SW 1271 (cell line): ENCODE results near the gene CAPNS1.
"Not testable (repeated sequence)": the region's sequence is repeated elsewhere in the genome, so short reads cannot be mapped to it uniquely, and the experiment has no call there.

Experiments used
- DNase-seq, 2 experiments: peaks; one replicate each; lab custom pipeline; 2025; lab: John Stamatoyannopoulos, UW

Gene CAPNS1

DNA sequence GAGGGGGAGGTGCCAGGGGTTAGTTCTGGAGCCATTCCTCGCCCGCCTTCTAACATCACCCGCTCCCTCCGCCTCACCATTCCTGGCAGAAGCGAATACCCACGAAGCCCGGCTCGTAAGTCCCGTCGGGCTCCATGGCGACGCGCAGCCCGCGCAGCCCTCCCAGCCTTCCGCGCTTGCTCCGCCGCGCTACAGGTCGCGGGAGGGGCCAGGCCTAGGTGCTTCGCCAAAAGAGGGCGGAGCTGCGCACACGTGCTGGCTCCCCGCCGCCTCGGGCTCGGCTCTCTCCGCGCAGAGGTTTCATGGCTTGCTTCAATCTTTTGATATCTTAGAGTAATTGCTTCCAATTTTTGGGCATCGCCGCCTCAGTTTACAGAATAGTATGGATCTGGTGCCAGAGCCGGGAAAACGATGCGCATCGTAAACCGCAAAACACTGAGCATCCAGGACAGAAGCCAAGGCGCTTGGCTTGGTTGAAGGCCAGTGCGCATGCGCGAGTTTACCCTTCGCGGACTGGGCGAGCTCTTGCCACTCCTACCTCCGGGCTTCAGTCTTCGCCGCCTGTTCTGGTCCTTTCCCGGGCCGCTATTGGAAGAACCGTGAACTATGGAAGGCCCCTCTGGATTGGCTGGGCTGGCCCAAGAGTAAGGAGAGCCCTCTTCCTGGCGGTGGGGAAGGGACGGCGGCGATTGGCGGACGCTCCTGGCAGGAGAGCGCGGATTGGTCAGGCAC lies 25.0 kb upstream of the CAPNS1 start, which contains the start of gene POLR2I:
TSS of gene POLR2I (minus strand) at position 155 of the 732 bp plus-strand sequence. CDS start at position 136, 19 bp downstream.
- peak; percentile 95 to 98 for DNase-seq

DNA sequence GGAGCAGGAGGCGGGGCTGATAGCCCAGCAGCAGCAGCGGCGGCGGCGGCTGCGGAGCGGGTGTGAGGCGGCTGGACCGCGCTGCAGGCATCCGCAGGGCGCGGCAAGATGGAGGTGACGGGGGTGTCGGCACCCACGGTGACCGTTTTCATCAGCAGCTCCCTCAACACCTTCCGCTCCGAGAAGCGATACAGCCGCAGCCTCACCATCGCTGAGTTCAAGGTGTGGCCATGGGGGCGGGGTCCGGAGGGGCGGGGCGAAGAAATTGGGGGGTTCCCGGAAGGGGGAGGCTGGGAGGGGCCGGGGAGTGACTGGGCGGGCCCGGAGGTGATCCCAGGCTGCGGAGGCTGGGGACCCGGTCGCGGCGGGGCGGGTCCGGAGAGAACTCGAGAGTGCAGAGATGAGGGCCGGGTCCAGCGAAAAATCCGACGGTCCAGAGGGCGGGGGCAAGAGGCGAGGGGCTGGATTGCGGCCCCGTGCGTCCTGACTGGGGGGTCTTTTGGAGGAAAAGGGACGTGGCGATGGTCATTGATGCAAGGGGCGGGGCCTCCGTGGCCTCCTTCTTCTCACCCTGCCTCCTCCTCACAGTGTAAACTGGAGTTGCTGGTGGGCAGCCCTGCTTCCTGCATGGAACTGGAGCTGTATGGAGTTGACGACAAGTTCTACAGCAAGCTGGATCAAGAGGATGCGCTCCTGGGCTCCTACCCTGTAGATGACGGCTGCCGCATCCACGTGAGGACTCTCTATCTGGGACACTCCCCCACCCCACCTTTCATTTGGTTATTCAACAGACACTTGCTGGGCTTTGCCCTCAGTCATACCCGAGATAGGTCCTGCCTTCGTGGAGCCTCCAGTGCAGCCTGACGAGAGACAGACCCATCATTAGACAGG lies 24.2 kb upstream of the CAPNS1 start, which contains the start of gene TBCB:
TSS of gene TBCB (plus strand) at position 16 of the 891 bp plus-strand sequence. CDS start at position 109, 93 bp downstream.
- peak in 1 of 2 experiments; percentile 76 for DNase-seq

DNA sequence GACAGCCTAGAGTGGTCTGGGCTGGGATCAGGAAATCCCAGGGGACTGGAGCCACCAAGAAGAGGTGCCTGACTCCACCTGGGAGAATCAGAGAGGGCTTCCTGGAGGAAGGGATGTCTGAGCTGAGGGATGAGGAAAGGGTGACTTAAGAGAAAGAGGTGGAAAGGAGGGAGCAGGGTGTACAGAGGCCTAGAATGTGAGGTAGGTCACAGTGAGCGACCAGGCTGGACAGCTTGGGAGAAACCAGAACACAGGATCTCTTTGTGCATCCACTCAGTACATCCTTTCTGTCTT lies 23.6 kb upstream of the CAPNS1 start:
- no peak for DNase-seq

DNA sequence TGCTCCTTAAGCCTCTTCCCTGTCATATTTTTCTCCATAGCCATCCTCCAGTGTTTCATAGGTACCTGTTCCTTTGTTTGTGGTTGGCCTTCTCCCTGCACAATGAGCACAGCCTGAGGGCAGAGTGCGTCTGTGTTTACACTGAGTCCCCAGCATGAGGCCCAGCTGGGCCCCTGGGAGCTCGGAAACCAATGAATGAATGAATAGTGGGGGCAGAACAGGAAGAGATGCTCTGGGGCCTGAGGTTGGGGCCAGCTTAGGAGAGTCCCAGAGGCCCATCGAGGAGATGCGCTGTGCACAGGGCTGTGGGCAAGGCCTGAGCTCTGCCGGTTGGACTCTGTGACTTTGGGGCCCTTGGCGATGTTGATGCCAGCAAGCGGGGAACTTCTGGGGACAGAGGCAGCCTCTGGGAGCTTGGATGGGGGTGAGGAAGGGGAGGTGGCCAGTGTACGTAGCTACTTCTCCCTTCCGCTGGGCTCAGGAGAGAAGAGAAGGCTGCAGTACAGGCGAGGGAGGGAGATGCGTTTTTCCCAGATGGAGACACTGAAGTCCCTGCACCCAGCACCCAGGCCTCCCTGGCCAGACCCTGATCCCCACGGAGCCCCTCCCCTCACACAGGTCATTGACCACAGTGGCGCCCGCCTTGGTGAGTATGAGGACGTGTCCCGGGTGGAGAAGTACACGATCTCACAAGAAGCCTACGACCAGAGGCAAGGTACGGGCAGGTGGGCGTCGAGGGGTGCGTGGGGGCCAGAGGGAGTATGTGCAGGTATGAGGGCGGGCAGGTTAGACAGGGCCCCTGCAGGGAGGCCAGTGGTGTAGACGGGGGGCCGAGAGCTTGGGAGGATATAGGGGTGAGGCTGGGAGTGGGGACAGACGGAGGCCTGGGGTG lies 19.5 kb upstream of the CAPNS1 start:
- DNase-seq: no peak

DNA sequence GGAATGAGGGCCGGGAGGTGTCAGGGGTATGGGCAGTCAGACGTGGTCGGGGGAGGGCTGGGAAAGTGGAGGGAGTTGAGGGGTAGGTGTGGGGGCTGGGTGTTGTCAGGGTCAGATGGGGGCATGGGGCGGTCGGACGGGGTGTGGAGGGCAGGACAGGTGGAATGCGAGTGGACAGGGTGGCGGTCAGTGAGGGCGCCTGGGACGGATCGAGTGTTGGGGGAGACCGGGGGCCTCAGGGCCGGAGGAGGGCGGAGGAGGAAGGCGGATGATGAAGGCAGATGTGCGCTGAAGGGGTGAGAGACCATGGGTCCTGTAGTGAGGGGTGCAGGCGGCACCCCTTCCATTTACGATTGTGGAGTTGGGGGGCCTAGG lies 18.9 kb upstream of the CAPNS1 start:
- no peak for DNase-seq

DNA sequence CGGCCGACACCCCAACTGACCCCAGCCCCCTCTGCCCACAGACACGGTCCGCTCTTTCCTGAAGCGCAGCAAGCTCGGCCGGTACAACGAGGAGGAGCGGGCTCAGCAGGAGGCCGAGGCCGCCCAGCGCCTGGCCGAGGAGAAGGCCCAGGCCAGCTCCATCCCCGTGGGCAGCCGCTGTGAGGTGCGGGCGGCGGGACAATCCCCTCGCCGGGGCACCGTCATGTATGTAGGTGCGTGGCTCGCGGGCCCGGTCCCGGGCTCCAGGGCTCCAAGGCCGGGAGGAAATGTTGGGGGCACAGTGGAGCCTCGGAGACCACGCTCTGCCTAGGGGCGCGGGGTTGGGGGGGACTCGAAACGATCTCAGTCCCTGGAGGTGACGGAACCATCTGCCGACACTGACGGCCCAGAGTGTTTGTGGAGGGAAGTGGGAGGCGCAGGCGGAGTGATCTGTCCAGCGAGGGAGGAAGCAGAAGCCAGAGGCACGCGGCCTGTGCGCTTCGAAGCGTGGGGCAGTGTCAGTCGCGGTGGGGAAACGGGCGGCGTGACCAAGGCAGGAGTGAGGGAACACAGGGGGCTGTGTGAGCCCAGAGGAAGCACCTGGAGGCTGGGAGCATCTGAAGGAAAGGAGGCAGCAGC lies 18.3 kb upstream of the CAPNS1 start:
- no peak for DNase-seq

DNA sequence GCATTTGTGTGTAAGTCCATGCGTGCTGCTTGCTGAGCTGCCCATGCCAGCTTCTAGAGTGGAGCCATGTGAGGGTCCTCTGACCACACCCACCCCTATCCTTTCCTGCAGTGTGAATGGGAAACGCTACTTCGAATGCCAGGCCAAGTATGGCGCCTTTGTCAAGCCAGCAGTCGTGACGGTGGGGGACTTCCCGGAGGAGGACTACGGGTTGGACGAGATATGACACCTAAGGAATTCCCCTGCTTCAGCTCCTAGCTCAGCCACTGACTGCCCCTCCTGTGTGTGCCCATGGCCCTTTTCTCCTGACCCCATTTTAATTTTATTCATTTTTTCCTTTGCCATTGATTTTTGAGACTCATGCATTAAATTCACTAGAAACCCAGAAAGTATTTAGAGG lies 14.3 kb upstream of the CAPNS1 start:
- DNase-seq: no peak

DNA sequence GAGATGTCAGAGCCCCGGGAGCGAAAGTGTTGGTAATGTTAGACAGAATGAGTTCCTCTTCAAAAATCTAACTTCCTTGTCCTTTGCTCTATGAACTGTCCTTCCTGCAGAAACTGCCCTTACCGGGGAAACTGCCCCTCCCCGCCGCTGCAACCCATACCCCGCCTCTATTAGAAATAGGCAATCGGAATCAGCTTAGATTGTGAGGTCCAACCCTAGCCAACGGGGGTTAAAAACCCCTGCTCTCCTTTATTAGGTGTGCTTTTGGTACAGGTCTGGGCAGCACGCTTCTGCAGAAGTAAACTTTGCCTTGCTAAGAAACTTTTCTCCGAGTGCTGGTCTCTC lies 11.5 kb upstream of the CAPNS1 start:
- no peak for DNase-seq

DNA sequence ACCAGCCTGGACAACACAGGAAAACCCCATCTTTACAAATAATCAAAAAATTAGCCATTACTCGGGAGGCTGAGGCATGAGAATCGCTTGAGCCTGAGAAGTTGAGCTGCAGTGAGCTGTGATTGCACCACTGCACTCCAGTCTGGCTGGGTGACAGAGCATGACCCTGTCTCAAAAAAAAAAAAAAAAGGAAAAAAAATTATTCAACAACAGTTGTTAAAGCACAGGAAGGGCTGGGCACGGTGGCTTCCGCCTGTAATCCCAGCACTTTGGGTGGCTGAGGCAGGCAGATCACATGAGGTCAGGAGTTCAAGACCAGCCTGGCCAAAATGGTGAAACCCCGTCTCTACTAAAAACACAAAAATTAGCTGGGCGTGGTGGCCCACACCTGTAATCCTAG lies 8.6 kb upstream of the CAPNS1 start:
- DNase-seq: not testable (repeated sequence)

DNA sequence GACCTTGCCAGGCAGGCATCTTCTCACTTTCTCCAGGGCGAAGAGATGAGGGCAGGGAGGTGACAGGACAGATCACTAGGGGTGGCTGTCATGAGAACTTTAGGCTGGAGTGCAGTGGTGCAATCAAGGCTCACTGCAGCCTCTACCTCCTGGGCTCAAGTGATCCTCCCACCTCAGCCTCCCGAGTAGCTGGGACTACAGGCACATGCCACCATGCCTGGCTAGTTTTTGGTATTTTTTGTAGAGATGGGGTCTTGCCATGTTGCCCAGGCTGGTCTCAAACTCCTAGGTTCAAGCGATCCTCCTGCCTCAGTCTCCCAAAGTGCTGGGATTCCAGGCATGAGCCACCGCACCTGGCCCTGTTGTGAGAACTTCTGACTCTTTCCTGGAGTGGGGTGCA lies 5.0 kb upstream of the CAPNS1 start:
- not testable (repeated sequence) for DNase-seq

DNA sequence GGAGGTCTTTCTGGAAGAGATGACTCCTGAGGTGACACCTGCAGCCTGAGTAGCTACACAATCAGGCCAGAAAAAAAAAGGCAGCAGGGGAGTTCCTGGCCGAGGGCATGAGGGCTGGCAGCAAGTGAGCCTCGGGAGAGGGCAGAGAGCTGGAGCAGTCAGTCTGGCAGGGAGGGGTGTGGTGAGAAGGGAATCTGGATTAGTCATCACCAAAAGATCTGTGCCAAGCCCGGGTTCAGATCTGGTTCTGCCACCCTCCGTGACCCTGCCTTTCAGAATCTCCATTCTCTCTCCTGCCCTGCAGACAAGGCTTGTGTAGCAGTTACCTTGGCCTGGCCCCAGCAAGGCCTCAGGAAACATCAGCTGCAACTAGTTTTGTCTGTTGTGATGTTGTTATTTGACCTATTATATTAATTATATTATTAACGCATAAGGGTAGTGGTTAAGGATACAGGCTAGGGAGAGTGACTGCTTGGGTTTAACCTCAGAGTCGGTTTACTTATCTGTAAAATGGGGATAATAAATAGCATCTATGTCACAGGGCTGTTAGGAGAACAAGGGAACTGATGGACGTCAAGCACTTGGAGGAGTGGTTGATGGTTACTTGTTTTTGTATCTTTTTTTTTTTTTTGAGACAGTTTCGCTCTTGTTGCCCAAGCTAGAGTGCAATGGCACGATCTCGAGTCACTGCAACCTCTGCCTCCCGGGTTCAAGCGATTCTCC lies 2.7 kb upstream of the CAPNS1 start:
- peak in 1 of 2 experiments; percentile 85 for DNase-seq

DNA sequence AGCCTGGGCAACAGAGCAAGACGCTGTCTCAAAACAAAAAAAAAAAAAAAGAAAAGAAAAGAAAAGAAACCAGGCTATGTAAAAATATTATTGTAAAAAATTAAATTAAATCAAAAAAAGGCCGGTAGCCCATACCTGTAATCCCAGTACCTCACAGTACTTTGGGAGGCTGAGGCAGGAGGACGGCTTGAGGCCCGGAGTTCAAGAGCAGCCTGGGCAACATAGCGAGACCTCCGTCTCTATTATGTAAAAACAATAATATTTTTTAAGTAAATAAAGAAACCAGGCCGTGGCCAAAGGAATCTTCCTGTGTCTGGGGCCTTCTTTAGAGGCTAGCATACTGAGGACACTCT lies 770 bp upstream of the CAPNS1 start:
- DNase-seq: no peak

DNA sequence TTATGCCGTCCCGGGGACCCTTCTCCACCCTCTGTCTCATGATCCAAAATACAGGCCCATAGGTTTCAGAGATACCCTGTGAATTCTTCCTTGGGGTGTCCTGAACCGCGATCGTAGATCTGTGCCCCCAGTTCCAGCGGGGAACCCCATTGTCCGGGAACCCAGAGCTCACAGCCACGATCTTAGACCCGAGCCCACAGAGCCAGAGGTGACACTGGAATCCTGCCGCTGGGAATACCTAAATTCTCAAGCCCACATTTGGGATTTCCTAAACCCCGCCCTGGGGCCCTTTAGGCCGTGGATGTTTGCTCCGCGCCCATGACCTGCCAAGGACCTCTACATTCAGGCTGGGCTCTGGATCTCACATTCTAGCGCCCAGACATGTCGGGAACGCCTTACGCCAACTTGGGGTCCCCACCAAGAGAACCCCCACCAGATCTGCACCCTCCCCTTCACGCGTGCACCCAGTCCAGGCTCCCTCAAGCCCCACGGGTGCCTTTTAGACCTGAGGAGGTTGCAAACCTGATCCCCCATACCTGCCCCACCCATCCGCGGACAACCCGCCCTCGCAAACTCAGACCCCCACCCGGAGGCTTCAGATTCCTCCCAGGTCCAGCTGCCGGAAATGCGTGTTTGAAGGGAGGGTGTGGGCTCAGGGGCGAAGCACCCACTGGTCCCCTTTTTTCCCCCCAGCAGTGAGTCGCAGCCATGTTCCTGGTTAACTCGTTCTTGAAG lies 605 bp downstream of the CAPNS1 start:
- peak in 1 of 2 experiments; percentile 41 for DNase-seq

DNA sequence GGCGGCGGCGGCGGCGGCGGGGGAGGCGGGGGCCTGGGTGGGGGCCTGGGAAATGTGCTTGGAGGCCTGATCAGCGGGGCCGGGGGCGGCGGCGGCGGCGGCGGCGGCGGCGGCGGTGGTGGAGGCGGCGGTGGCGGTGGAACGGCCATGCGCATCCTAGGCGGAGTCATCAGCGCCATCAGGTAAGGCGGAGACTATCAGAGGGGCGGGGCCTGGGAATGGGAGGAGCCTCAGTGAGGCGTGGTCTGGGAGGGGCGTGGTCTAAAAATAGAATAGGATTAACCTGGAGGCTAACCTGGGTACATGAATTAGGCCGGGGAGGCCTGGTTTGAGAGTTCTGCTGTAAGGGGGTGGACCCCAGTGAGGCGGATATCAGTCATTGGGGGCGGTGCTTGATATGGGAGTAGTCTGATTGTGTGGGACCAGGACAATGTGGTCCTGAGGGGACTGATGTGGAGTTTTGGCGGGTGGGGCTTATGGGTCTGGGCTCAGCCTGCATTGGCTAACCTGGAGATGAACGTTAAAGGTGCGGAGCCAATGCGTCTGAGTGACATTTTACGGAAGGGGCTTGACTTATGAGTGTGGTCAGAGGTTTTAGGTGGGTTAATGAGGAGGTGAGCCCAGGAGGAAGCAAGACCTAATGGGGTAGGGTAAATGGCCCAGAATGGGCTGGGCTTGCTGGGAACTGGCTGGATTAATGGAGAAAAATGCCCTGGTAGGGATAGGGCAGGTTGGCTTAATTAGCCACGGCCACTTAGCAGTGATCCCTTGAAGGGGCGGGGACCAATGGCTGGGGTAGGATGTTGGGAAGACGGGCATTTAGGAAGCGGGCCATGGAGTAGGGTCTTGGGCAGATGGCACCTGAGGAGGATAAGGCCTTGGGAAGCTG lies 1.4 kb downstream of the CAPNS1 start:
- DNase-seq: peak in 1 of 2 experiments; percentile 60

DNA sequence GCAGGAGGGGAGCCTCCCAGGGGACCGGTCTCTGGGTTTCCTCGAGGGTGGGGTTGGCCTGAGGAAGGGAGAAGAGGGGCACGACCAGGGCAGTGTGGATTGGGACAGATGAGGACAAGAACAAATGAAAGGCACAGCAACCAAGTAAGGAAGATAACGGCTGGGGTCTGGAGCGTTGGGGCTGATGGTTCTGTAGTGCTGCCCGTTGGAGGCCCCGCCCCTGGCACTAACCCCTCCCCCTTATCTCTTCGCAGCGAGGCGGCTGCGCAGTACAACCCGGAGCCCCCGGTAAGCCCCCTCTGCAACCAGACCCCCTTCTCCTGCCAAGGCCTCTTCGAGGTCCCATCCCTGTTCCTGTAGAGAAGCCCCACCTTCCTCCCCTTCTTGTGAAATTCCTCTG lies 2.2 kb downstream of the CAPNS1 start:
- DNase-seq: no peak

DNA sequence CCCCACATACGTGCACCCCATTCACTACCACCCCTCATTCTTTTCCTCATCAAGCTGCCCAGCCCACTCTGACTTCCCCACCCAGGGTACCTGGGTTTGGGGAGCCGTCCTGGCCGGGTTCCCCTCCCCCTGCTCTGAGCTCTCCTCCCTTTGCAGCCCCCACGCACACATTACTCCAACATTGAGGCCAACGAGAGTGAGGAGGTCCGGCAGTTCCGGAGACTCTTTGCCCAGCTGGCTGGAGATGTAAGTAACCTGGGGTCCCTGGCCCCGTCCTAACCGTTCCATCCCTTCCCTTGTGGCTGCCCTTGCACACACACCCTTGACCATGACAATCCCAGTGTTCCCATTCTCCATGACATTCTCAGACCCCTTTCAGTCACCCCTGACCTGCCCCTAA lies 2.6 kb downstream of the CAPNS1 start:
- no peak for DNase-seq

DNA sequence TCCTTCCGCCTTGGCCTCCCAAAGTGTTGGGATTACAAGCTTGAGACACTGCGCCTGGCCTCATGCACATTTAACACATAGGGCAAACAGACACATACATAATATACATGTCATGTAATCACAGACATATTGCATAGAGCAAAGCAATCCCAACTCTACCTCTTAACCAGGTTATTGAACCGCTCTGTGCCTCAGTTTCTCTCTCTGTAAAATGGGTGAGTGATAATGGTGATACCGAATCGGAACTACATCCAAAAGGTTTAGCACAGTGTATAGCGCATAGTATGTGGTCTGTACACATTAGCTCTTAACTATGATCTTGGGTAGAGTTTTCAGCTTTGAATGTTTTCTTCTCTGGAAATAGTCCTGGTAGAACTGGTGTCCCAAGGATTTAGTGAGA lies 4.8 kb downstream of the CAPNS1 start:
- no peak for DNase-seq

DNA sequence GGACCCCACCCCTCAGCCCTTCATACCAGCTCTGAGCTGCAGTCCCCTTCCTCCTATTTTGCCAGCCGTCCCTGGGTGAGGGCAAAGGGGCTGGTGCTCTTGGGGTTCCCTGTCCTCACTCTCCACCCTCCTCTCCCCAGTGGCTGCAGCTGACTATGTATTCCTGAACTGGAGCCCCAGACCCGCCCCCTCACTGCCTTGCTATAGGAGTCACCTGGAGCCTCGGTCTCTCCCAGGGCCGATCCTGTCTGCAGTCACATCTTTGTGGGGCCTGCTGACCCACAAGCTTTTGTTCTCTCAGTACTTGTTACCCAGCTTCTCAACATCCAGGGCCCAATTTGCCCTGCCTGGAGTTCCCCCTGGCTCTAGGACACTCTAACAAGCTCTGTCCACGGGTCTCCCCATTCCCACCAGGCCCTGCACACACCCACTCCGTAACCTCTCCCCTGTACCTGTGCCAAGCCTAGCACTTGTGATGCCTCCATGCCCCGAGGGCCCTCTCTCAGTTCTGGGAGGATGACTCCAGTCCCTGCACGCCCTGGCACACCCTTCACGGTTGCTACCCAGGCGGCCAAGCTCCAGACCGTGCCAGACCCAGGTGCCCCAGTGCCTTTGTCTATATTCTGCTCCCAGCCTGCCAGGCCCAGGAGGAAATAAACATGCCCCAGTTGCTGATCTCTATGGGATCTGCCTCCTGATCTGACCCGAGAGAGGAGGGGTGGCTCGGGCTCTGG lies 10.0 kb downstream of the CAPNS1 start:
- DNase-seq: no peak

DNA sequence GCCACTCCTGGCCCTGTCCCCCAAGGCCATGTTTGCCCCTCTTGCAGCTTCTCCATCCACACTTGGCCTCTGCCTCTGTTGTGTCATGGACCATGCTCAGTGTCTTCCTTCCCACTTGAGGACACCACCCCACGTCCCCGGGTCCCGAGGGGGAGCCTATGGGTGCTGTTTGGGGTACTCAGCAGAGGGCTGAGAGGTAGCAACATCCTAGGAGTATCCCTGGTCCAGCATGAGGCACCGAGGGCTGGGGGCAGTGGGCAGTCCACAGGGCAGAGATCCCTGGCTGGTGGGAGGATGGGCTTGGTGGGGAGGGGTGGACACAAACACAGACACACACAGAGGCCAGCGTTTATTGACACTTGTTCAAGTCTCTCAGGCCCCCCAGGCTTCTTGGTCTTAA lies 10.7 kb downstream of the CAPNS1 start:
- DNase-seq: no peak
